ENCODE measurements around the gene IRF1. TPM values are rescaled to one million over a fixed set of nuclear protein-coding genes. Genes with fewer than 3 reads are reported as not detected.
A peak's percentile ranks its signal among the peaks of the same experiment; 100 is the strongest.

The IRF1 gene
- total and polyA plus RNA-seq, 2 of the 8 experiments (the other 6 are each of a cell fraction or from before 2014, with no cell fraction given): 4.0 to 8.5 TPM

GRCh38 chr5:132528866-132529634, 38.5 kb upstream of the IRF1 start:
- no peak overlapping the region for H3K18ac ChIP-seq (ENCODE audit: extremely low read depth, low read length)
- no peak overlapping the region for H3K27ac ChIP-seq (ENCODE audit: low read depth, low read length)
- ChIA-PET CTCF (ENCODE audit: partially characterized antibody) (interaction anchor here (0.5 to 3.6 kb wide), 7 partner anchors 8 to 291 kb away, joined by 3 to 46 read pairs (median 4); no protein-coding TSS in a partner anchor), POLR2A (ENCODE audit: partially characterized antibody) (no interaction called here)
- no peak overlapping the region for H2BK5ac ChIP-seq (ENCODE audit: low read depth, low read length)
- no peak overlapping the region for H3K56ac ChIP-seq (replicated peaks; ENCODE audit: insufficient read length, low read depth, low read length)
- H2BK15ac ChIP-seq (ENCODE audit: low read length): no peak overlapping the region
- H3K4me3 ChIP-seq (ENCODE audit: extremely low read depth in 1 of 4, insufficient read depth in 2 of 4, low read depth in 3 of 4, low read length in 4 of 4): no peak overlapping the region
- H4K5ac ChIP-seq (ENCODE audit: insufficient read length, low read depth, low read length): no peak overlapping the region
- no peaks in the 10 kb centered on the region for H3K79me1 ChIP-seq (ENCODE audit: low read depth, low read length)
- peak overlapping the region; percentile 65; the same call in 1 of the 2 replicates for H2AFZ ChIP-seq (ENCODE audit: low read length)
- no peak overlapping the region for H2AK5ac ChIP-seq (ENCODE audit: low read depth, low read length)
- H3K14ac ChIP-seq (ENCODE audit: insufficient read length): no peak overlapping the region
- no peaks in the 10 kb centered on the region for H3K23me2 ChIP-seq (ENCODE audit: low read depth, low read length)
- FAIRE-seq: no peak
- no peaks in the 10 kb centered on the region for H3K79me2 ChIP-seq (ENCODE audit: control insufficient read depth in 1 of 2, insufficient read depth in 2 of 2, low read length in 2 of 2)
- no peak overlapping the region for H2BK120ac ChIP-seq (replicated peaks; ENCODE audit: low read depth, low read length)
- H3K4ac ChIP-seq (replicated peaks; ENCODE audit: insufficient read length, low read depth, low read length): no peak overlapping the region
- H4K91ac ChIP-seq (replicated peaks; ENCODE audit: insufficient read length, low read length): no peak overlapping the region
- H3K23ac ChIP-seq (ENCODE audit: insufficient read length): no peak overlapping the region
- H3K9ac ChIP-seq (replicated peaks in 1 of 4; ENCODE audit: extremely low read depth in 1 of 4, low read depth in 3 of 4, low read length in 3 of 4): no peak overlapping the region
- H3K27me3 ChIP-seq (replicated peaks in 1 of 4; ENCODE audit: control insufficient read depth in 3 of 4, extremely low read depth in 1 of 4, insufficient read depth in 3 of 4, low read length in 3 of 4): no peaks in the 10 kb centered on the region
- H4K8ac ChIP-seq (ENCODE audit: extremely low read depth, insufficient read depth, low read length): no peak overlapping the region
- no peak overlapping the region for H2BK20ac ChIP-seq (ENCODE audit: low read length)
- 83% methylated on average over 6 of the region's 6 CpGs; no CpG with 5 or more reads in 1 of the 2 experiments for WGBS, 2 experiments (ENCODE audit: extremely low coverage in 1 of 2, insufficient coverage in 1 of 2, insufficient read length in 1 of 2, insufficient replicate concordance in 2 of 2, low coverage in 1 of 2, low lambda C conversion rate in 2 of 2, missing lambda C conversion rate in 1 of 2)
- H3K36me3 ChIP-seq (ENCODE audit: control insufficient read depth in 2 of 4, insufficient read depth in 4 of 4, low read length in 3 of 4): no peaks in the 10 kb centered on the region
- H3K9me3 ChIP-seq (ENCODE audit: insufficient read depth in 2 of 2, low read depth in 1 of 2, low read length in 1 of 2): no peaks in the 10 kb centered on the region
- no peak for DNase-seq (ENCODE audit: low read depth in 1 of 2, low spot score in 2 of 2)
- no peaks in the 10 kb centered on the region for H3K4me1 ChIP-seq (replicated peaks in 1 of 4; ENCODE audit: control insufficient read depth in 3 of 4, insufficient read depth in 4 of 4, low read length in 3 of 4)
- no peak overlapping the region for H2BK12ac ChIP-seq (ENCODE audit: low read depth, low read length)
- H3K4me2 ChIP-seq (ENCODE audit: insufficient read depth in 1 of 2, low read depth in 2 of 2, low read length in 2 of 2): no peak overlapping the region
- H4K20me1 ChIP-seq (replicated peaks in 1 of 2; ENCODE audit: control insufficient read depth in 1 of 2, insufficient read depth in 2 of 2, low read length in 2 of 2): no peaks in the 10 kb centered on the region
- no peak for TF ChIP-seq HDAC6 (IDR thresholded peaks at IDR 0.05; ENCODE audit: low read depth, low read length)
- no peak for TF ChIP-seq ATF3 (IDR thresholded peaks at IDR 0.05; ENCODE audit: insufficient read depth, low read depth, low read length)
- no peak for TF ChIP-seq POU5F1 (IDR thresholded peaks at IDR 0.05; ENCODE audit: low read depth, low read length)
- TF ChIP-seq EGR1 (IDR thresholded peaks at IDR 0.05; ENCODE audit: borderline replicate concordance, low read depth, low read length): no peak
- no peak for TF ChIP-seq BACH1 (IDR thresholded peaks at IDR 0.05; ENCODE audit: low read length)
- TF ChIP-seq TEAD4 (IDR thresholded peaks at IDR 0.05; ENCODE audit: low read depth, low read length): no peak
- TF ChIP-seq EZH2 (IDR thresholded peaks at IDR 0.05; ENCODE audit: low read depth, low read length, severe bottlenecking): no peak
- TF ChIP-seq CTCF (IDR thresholded peaks at IDR 0.05; ENCODE audit: control extremely low read depth in 1 of 3, insufficient read depth in 1 of 3, low read depth in 1 of 3, low read length in 3 of 3): no peak
- no peak for TF ChIP-seq SP2 (IDR thresholded peaks at IDR 0.05; ENCODE audit: low read length)
- no peak for TF ChIP-seq YY1 (IDR thresholded peaks at IDR 0.05; ENCODE audit: low read depth, low read length)

All from H1 (cell line).